Measurements from ENCODE around the gene ARPC5L. TPM values are rescaled to one million over a fixed set of nuclear protein-coding genes. Genes with fewer than 3 reads are reported as not detected.
A peak's percentile ranks its signal among the peaks of the same experiment; 100 is the strongest.

The ARPC5L gene
- total and polyA plus RNA-seq, 7 experiments from 2014 or later, result 20.0 to 66.1 (median 36.3) TPM

GRCh38 chr9:124854822-124855221 is 7.1 kb upstream of the ARPC5L start:
- Mint-ChIP-seq H3K27ac (peak overlapping the region in 5 of 9 donors; percentile 14 to 64 (median 43)), H3K36me3 (peaks cover 0 to 13% (median 4%) of the 10 kb centered on the region in 5 donors), H3K27me3 (peaks cover 5 to 11% (median 8%) of the 10 kb centered on the region in 5 donors), H3K4me1 (peaks cover 5 to 23% (median 11%) of the 10 kb centered on the region in 7 donors), H3K4me3 (peak overlapping the region in 3 of 10 donors; percentile 20 to 43 (median 40)), H3K9me3 (no peaks in the 10 kb centered on the region)
- H3K4me1 ChIP-seq (ENCODE audit: control insufficient read depth in 2 of 2, insufficient read depth in 2 of 2, low read length in 2 of 2), result peaks cover 8 to 10% of the 10 kb centered on the region in 2 donors
- H3K27ac ChIP-seq (ENCODE audit: low read depth, low read length), result no peak overlapping the region
- H3K36me3 ChIP-seq (ENCODE audit: control insufficient read depth in 2 of 3, insufficient read depth in 3 of 3, low read length in 3 of 3), result peaks cover 0 to 35% (median 6%) of the 10 kb centered on the region in 3 experiments
- ChIA-PET CTCF (interaction anchor here (1.5 to 5.4 kb wide), 2 partner anchors 39 to 81 kb away, joined by 3 to 66 read pairs; partner anchors contain the start of genes NR6A1 and OLFML2A), POLR2A (interaction anchor here (1.1 kb wide), 1 partner anchor 37 kb away, joined by 3 read pairs; no protein-coding TSS in a partner anchor)
- H3K9me3 ChIP-seq (ENCODE audit: control insufficient read depth in 2 of 3, low read length in 3 of 3), result no peaks in the 10 kb centered on the region
- intact Hi-C loops (cut with micrococcal nuclease), result loop anchor here (5.0 to 10.0 kb wide), 5 partner anchors 240 to 1588 kb away; partner anchors contain the start of genes PSMB7 (in 1 of the 2), SCAI (in 1 of the 2) and STRBP (in 1 of the 2)
- no peak overlapping the region for H3K4me3 ChIP-seq (ENCODE audit: low read length)
- H3K27me3 ChIP-seq (ENCODE audit: control insufficient read depth in 2 of 2, insufficient read depth in 2 of 2, low read length in 2 of 2), result no peaks in the 10 kb centered on the region
- ATAC-seq (no peak), DNase-seq (no peak)

- H3K27ac Mint-ChIP-seq, result peak overlapping the region in 1 of 9 donors; percentile 43
- POLR2A ChIA-PET, result no interaction called here
These were observed 6.4 kb upstream of the ARPC5L start for GRCh38 chr9:124855566-124855943.

DNA sequence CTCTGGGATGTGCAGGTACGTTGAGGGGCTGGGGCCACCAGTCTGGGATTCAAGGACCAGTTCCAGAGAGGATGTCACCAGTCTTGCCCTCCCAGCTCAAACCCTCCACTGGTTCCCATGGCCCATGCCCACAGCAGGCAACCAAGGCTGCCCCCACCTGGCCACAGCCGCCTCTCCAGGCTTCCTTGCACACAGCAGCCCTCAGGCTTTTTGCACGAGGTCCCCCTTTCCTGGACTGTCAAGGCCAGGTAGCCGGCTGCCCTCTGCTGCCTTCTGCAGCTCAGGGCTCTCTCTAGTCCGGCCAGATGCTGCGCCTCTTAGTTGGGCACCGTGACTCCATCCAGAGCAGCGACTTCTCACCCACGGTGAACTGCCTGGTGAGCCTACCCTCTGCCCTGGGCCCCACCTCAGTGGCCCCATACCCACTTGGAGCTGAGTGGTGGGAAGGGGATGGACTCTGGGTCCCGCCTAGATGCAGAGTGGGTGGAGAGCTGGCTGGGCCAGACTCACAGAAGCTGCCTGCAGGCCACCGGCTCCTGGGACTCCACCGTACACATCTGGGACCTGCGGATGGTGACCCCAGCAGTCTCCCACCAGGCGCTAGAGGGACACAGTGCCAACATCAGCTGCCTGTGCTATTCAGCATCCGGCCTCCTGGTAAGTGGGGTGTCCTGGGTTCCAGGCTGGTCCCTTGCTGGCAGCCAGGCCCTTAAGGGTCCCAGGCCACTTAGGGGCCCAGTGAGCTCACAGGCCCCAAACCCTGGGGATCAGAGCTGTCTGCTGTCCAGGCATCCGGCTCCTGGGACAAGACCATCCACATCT is 5.8 kb upstream of the ARPC5L start:
- DNase-seq (no peak), ATAC-seq (no peak)
- ChIA-PET CTCF (interaction anchor here (0.6 to 5.4 kb wide), 6 partner anchors 13 to 1826 kb away, joined by 3 to 66 read pairs (median 3); partner anchors contain the start of genes NR6A1 and OLFML2A), POLR2A (interaction anchor here (1.3 to 1.4 kb wide), 2 partner anchors 24 to 89 kb away, joined by 4 read pairs; no protein-coding TSS in a partner anchor)
- peaks cover 4 to 23% (median 11%) of the 10 kb centered on the region in 5 donors for H3K36me3 Mint-ChIP-seq
- no peak overlapping the region for H3K4me3 Mint-ChIP-seq
- peaks cover 12 to 35% (median 25%) of the 10 kb centered on the region in 7 donors for H3K4me1 Mint-ChIP-seq
- peaks cover 15 to 23% of the 10 kb centered on the region in 2 donors for H3K4me1 ChIP-seq (ENCODE audit: control insufficient read depth in 2 of 2, insufficient read depth in 2 of 2, low read length in 2 of 2)
- no peak overlapping the region for H3K27ac ChIP-seq (ENCODE audit: low read depth, low read length)
- peaks cover 0 to 48% (median 6%) of the 10 kb centered on the region in 3 experiments for H3K36me3 ChIP-seq (ENCODE audit: control insufficient read depth in 2 of 3, insufficient read depth in 3 of 3, low read length in 3 of 3)
- H3K27ac Mint-ChIP-seq, result no peak overlapping the region
- H3K9me3 ChIP-seq (ENCODE audit: control insufficient read depth in 2 of 3, low read length in 3 of 3), result no peaks in the 10 kb centered on the region
- intact Hi-C loops (cut with micrococcal nuclease), result loop anchor here in 1 of 2 donors (10.0 kb wide), 1 partner anchor 241 kb away; no protein-coding TSS in a partner anchor
- no peaks in the 10 kb centered on the region for H3K9me3 Mint-ChIP-seq
- peaks cover 2 to 5% (median 3%) of the 10 kb centered on the region in 5 donors for H3K27me3 Mint-ChIP-seq
- no peaks in the 10 kb centered on the region for H3K27me3 ChIP-seq (ENCODE audit: control insufficient read depth in 2 of 2, insufficient read depth in 2 of 2, low read length in 2 of 2)
- no peak overlapping the region for H3K4me3 ChIP-seq (ENCODE audit: low read length)

More at GRCh38 chr9:124855566-124855943, 6.4 kb upstream of the ARPC5L start:
- Mint-ChIP-seq H3K9me3 (no peaks in the 10 kb centered on the region), H3K4me1 (peaks cover 11 to 30% (median 19%) of the 10 kb centered on the region in 7 donors), H3K36me3 (peaks cover 3 to 20% (median 9%) of the 10 kb centered on the region in 5 donors), H3K4me3 (no peak overlapping the region), H3K27me3 (peaks cover 5 to 11% (median 6%) of the 10 kb centered on the region in 5 donors)
- CTCF ChIA-PET, result interaction anchor here (1.2 to 5.4 kb wide), 4 partner anchors 14 to 81 kb away, joined by 3 to 66 read pairs (median 3); partner anchors contain the start of genes NR6A1 and OLFML2A
- H3K36me3 ChIP-seq (ENCODE audit: control insufficient read depth in 2 of 3, insufficient read depth in 3 of 3, low read length in 3 of 3), result peaks cover 0 to 43% (median 6%) of the 10 kb centered on the region in 3 experiments
- H3K9me3 ChIP-seq (ENCODE audit: control insufficient read depth in 2 of 3, low read length in 3 of 3), result no peaks in the 10 kb centered on the region
- ATAC-seq (no peak), DNase-seq (no peak)
- H3K27ac ChIP-seq (ENCODE audit: low read depth, low read length), result no peak overlapping the region
- H3K4me3 ChIP-seq (ENCODE audit: low read length), result no peak overlapping the region
- peaks cover 9 to 17% of the 10 kb centered on the region in 2 donors for H3K4me1 ChIP-seq (ENCODE audit: control insufficient read depth in 2 of 2, insufficient read depth in 2 of 2, low read length in 2 of 2)
- no peaks in the 10 kb centered on the region for H3K27me3 ChIP-seq (ENCODE audit: control insufficient read depth in 2 of 2, insufficient read depth in 2 of 2, low read length in 2 of 2)
- intact Hi-C loops (cut with micrococcal nuclease), result loop anchor here in 1 of 2 donors (10.0 kb wide), 1 partner anchor 241 kb away; no protein-coding TSS in a partner anchor

GRCh38 chr9:124857533-124858162 is 4.3 kb upstream of the ARPC5L start:
- H3K36me3 ChIP-seq (ENCODE audit: control insufficient read depth in 2 of 3, insufficient read depth in 3 of 3, low read length in 3 of 3), result peaks cover 0 to 52% (median 6%) of the 10 kb centered on the region in 3 experiments
- POLR2A ChIA-PET, result interaction anchor here (1.3 to 1.4 kb wide), 2 partner anchors 23 to 91 kb away, joined by 4 read pairs; no protein-coding TSS in a partner anchor
- H3K9me3 ChIP-seq (ENCODE audit: control insufficient read depth in 2 of 3, low read length in 3 of 3), result no peaks in the 10 kb centered on the region
- ATAC-seq (no peak), DNase-seq (no peak)
- no peak overlapping the region for H3K4me3 Mint-ChIP-seq
- no peak overlapping the region for H3K27ac ChIP-seq (ENCODE audit: low read depth, low read length)
- no peaks in the 10 kb centered on the region for H3K9me3 Mint-ChIP-seq
- H3K4me3 ChIP-seq (ENCODE audit: low read length), result no peak overlapping the region
- H3K27me3 ChIP-seq (ENCODE audit: control insufficient read depth in 2 of 2, insufficient read depth in 2 of 2, low read length in 2 of 2), result no peaks in the 10 kb centered on the region
- no peaks in the 10 kb centered on the region for H3K27me3 Mint-ChIP-seq
- peak overlapping the region in 2 of 9 donors; percentile 14 to 38 for H3K27ac Mint-ChIP-seq
- CTCF ChIA-PET, result no interaction called here
- peaks cover 11 to 19% of the 10 kb centered on the region in 2 donors for H3K4me1 ChIP-seq (ENCODE audit: control insufficient read depth in 2 of 2, insufficient read depth in 2 of 2, low read length in 2 of 2)
- peaks cover 11 to 39% (median 31%) of the 10 kb centered on the region in 7 donors for H3K4me1 Mint-ChIP-seq
- intact Hi-C loops (cut with micrococcal nuclease), result loop anchor here in 1 of 2 donors (10.0 kb wide), 1 partner anchor 243 kb away; no protein-coding TSS in a partner anchor
- peaks cover 4 to 26% (median 13%) of the 10 kb centered on the region in 5 donors for H3K36me3 Mint-ChIP-seq

DNA sequence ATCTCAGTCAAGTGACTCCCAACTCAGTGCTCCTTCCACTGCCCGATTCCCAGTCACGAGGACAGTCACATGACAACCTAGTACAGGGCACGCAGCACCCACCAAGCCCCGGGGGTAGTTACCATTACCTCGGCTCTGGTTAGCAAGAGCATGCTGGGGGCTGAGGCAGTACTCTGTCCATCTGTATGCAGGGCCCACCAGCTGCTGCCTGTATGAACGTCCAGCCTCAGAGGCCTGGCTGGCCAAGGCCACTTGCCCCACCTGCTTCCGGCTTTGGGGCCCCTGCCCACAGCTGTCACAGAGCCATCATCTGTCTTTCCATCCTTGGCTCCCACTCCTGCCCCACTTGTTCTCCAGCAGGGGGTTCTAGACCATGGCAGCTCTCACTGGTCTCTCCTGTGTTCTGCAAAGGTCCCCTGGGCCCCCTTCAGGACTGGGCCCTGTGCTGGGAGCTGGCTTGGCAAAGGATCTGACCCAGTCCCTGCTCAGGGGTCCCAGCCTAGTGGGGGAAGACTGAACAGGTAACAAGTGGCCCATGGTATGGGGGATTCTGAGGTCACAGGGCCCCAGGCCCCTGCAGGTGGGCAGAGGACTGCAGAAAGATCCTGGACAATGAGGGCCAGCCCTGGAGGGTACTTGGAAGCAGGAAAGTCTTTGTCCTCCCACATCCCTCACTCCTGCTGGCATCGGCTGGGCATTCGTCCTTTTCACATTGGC is 3.4 kb upstream of the ARPC5L start:
- DNase-seq, result no peak
- Histone ChIP-seq H3K4me3 (ENCODE audit: low read length) (no peak overlapping the region), H3K9me3 (ENCODE audit: control insufficient read depth in 2 of 3, low read length in 3 of 3) (no peaks in the 10 kb centered on the region), H3K27me3 (ENCODE audit: control insufficient read depth in 2 of 2, insufficient read depth in 2 of 2, low read length in 2 of 2) (no peaks in the 10 kb centered on the region), H3K27ac (ENCODE audit: low read depth, low read length) (no peak overlapping the region), H3K4me1 (ENCODE audit: control insufficient read depth in 2 of 2, insufficient read depth in 2 of 2, low read length in 2 of 2) (peaks cover 7 to 16% of the 10 kb centered on the region in 2 donors), H3K36me3 (ENCODE audit: control insufficient read depth in 2 of 3, insufficient read depth in 3 of 3, low read length in 3 of 3) (peaks cover 0 to 52% (median 6%) of the 10 kb centered on the region in 3 experiments)
- CTCF ChIA-PET, result no interaction called here
- peaks cover 7 to 35% (median 29%) of the 10 kb centered on the region in 7 donors for H3K4me1 Mint-ChIP-seq
- intact Hi-C loops (cut with micrococcal nuclease), result loop anchor here in 1 of 2 donors (10.0 kb wide), 1 partner anchor 244 kb away; no protein-coding TSS in a partner anchor
- H3K27me3 Mint-ChIP-seq, result no peaks in the 10 kb centered on the region
- H3K27ac Mint-ChIP-seq, result peak overlapping the region in 1 of 9 donors; percentile 14
- ATAC-seq, result no peak
- no peaks in the 10 kb centered on the region for H3K9me3 Mint-ChIP-seq
- POLR2A ChIA-PET, result interaction anchor here (0.6 kb wide), 2 partner anchors 11 to 437 kb away, joined by 3 read pairs; no protein-coding TSS in a partner anchor
- no peak overlapping the region for H3K4me3 Mint-ChIP-seq
- peaks cover 4 to 26% (median 13%) of the 10 kb centered on the region in 5 donors for H3K36me3 Mint-ChIP-seq
